Body of pancreas (tissue), 4 donors: Measurements from ENCODE around the gene COX7A2L.

Experiments
- CTCF ChIP-seq, 7 experiments: fragments of 450-650 bp in 4 of 7; fragments of 200-600 bp in 3 of 7; sonication (generic) in 3 of 7; IDR thresholded peaks; one replicate each; pipeline ENCODE4 v1.5.1; 2016 to 2019; ENCODE audit warnings: antibody characterized with exemption in 7 of 7
- POLR2A ChIP-seq, 3 donors: fragments of 450-650 bp; IDR thresholded peaks; one replicate each; pipeline ENCODE4 v1.6.1; 2016; ENCODE audit warnings: antibody characterized with exemption in 3 of 3, mild to moderate bottlenecking in 2 of 3

- TF ChIP-seq POLR2A (IDR thresholded peaks at IDR 0.05) (no peak), CTCF (IDR thresholded peaks at IDR 0.05) (no peak)
These were observed 41.8 kb downstream of the COX7A2L start for GRCh38 chr2:42319265-42319664.
